DOHH2 (cell line): ENCODE results near the gene KLHL26.

Experiments
- H3F3A ChIP-seq: fragments of 200-600 bp; sonication (generic), shearing (Covaris generic); 2 replicates; pipeline ENCODE4 v1.6.0; 2016; ENCODE audit warnings: antibody characterized with exemption, mild to moderate bottlenecking; ENCODE audit not compliant: control insufficient read depth, insufficient read depth
- H3K27ac ChIP-seq: fragments of 200-600 bp; sonication (generic); 2 replicates; pipeline ENCODE4 v1.5.1; 2014; ENCODE audit warnings: low read depth, mild to moderate bottlenecking, low read length, moderate library complexity
- H3K27me3 ChIP-seq: fragments of 200-600 bp; sonication (generic); 2 replicates; pipeline ENCODE4 v1.6.1; 2014; ENCODE audit warnings: mild to moderate bottlenecking, low read length, mixed read lengths; ENCODE audit not compliant: control insufficient read depth
- H3K36me3 ChIP-seq: fragments of 200-600 bp; sonication (generic); 2 replicates; pipeline ENCODE4 v1.6.1; 2014; ENCODE audit warnings: mild to moderate bottlenecking, low read length, moderate library complexity, mixed read lengths; ENCODE audit not compliant: control insufficient read depth
- H3K4me1 ChIP-seq: fragments of 200-600 bp; sonication (generic); 2 replicates; pipeline ENCODE4 v1.6.1; 2014; ENCODE audit warnings: mild to moderate bottlenecking, low read length, mixed read lengths; ENCODE audit not compliant: control insufficient read depth
- H3K4me2 ChIP-seq: fragments of 200-600 bp; sonication (generic); 2 replicates; pipeline ENCODE4 v1.6.0; 2014; ENCODE audit warnings: mild to moderate bottlenecking, low read length, moderate library complexity
- H3K4me3 ChIP-seq: fragments of 200-600 bp; sonication (generic); 2 replicates; pipeline ENCODE4 v1.5.1; 2014; ENCODE audit warnings: mild to moderate bottlenecking, low read length, mixed read lengths
- H3K79me2 ChIP-seq: fragments of 200-600 bp; sonication (generic); 2 replicates; pipeline ENCODE4 v1.6.1; 2014; ENCODE audit warnings: mild to moderate bottlenecking, low read length, mixed read lengths; ENCODE audit not compliant: control insufficient read depth
- H3K9me2 ChIP-seq: fragments of 200-600 bp; sonication (generic); replicated peaks from 2 replicates; pipeline ENCODE4 v1.6.1; 2014; ENCODE audit warnings: mild to moderate bottlenecking, low read length, mixed read lengths; ENCODE audit not compliant: control insufficient read depth
- H3K9me3 ChIP-seq: fragments of 200-600 bp; sonication (generic); 2 replicates; pipeline ENCODE4 v1.6.1; 2014; ENCODE audit warnings: antibody characterized with exemption, low read length, mixed read lengths; ENCODE audit not compliant: control insufficient read depth, insufficient read depth
- H4K20me1 ChIP-seq: fragments of 200-600 bp; sonication (generic); 2 replicates; pipeline ENCODE4 v1.6.0; 2014; ENCODE audit warnings: low read depth, mild to moderate bottlenecking, antibody characterized with exemption, low read length, moderate library complexity; ENCODE audit not compliant: control insufficient read depth, insufficient read depth
- CTCF ChIP-seq: fragments of 200-600 bp; sonication (generic); IDR thresholded peaks from one replicate; pipeline ENCODE4 v1.5.1; 2014; ENCODE audit warnings: antibody characterized with exemption, mild to moderate bottlenecking, low read depth, low read length; ENCODE audit not compliant: poor library complexity, severe bottlenecking
- EZH2phosphoT487 ChIP-seq: fragments of 200-600 bp; sonication (generic); IDR thresholded peaks from 2 replicates; pipeline ENCODE4 v1.6.1; 2017; ENCODE audit warnings: borderline replicate concordance, mild to moderate bottlenecking, antibody characterized with exemption, low read length, moderate library complexity, mixed read lengths

Gene KLHL26

GRCh38 chr19:18655173-18655844 is 18.5 kb downstream of the KLHL26 start:
- Histone ChIP-seq H3K36me3 (no peaks in the 10 kb centered on the region), H3K9me2 (no peaks in the 10 kb centered on the region), H3F3A (no peaks in the 10 kb centered on the region), H3K27me3 (peaks cover 5% of the 10 kb centered on the region; the same call in 1 of the 2 replicates), H3K27ac (no peak overlapping the region), H4K20me1 (0 out of 2 replicates have a peak, but pooled peaks cover 3% of the 10 kb centered on the region), H3K9me3 (no peaks in the 10 kb centered on the region), H3K79me2 (peaks cover 2% of the 10 kb centered on the region; the same call in 1 of the 2 replicates), H3K4me2 (no peak overlapping the region), H3K4me1 (peaks cover 14% of the 10 kb centered on the region), H3K4me3 (no peak overlapping the region)
- TF ChIP-seq EZH2phosphoT487 (no peak), CTCF (no peak)

- no peaks in the 10 kb centered on the region for H3K9me3 ChIP-seq
- H3K4me3 ChIP-seq, result no peak overlapping the region
- peaks cover 2% of the 10 kb centered on the region; the same call in 1 of the 2 replicates for H3K79me2 ChIP-seq
- no peaks in the 10 kb centered on the region for H3K9me2 ChIP-seq
- TF ChIP-seq EZH2phosphoT487, result no peak
- no peak for TF ChIP-seq CTCF
- H3K36me3 ChIP-seq, result no peaks in the 10 kb centered on the region
- peaks cover 5% of the 10 kb centered on the region; the same call in 1 of the 2 replicates for H3K27me3 ChIP-seq
- H3K4me2 ChIP-seq, result no peak overlapping the region
- H3K27ac ChIP-seq, result no peak overlapping the region
- peaks cover 14% of the 10 kb centered on the region for H3K4me1 ChIP-seq
- H3F3A ChIP-seq, result no peaks in the 10 kb centered on the region
- 0 out of 2 replicates have a peak, but pooled peaks cover 3% of the 10 kb centered on the region for H4K20me1 ChIP-seq
These were observed 19.7 kb downstream of the KLHL26 start for GRCh38 chr19:18656337-18657086.

GRCh38 chr19:18657590-18658365 is 20.9 kb downstream of the KLHL26 start:
- H3K9me2 ChIP-seq, result no peaks in the 10 kb centered on the region
- no peaks in the 10 kb centered on the region for H3K9me3 ChIP-seq
- H3K79me2 ChIP-seq, result peaks cover 2% of the 10 kb centered on the region; the same call in 1 of the 2 replicates
- H3F3A ChIP-seq, result no peaks in the 10 kb centered on the region
- peaks cover 5% of the 10 kb centered on the region; the same call in 1 of the 2 replicates for H3K27me3 ChIP-seq
- H4K20me1 ChIP-seq, result 0 out of 2 replicates have a peak, but pooled peaks cover 3% of the 10 kb centered on the region
- H3K4me2 ChIP-seq, result no peak overlapping the region
- H3K4me1 ChIP-seq, result peaks cover 14% of the 10 kb centered on the region
- no peak overlapping the region for H3K27ac ChIP-seq
- TF ChIP-seq CTCF (no peak), EZH2phosphoT487 (no peak)
- H3K36me3 ChIP-seq, result no peaks in the 10 kb centered on the region
- H3K4me3 ChIP-seq, result no peak overlapping the region
